H1 (cell line): ENCODE results near the gene RPS13.

Source experiments
- MAFK ChIP-seq: IDR thresholded peaks from 2 replicates; pipeline ENCODE4 v1.6.1; 2012; ENCODE audit warnings: low read depth, mild to moderate bottlenecking, improper control_type of control experiment, low read length
- RBBP5 ChIP-seq: IDR thresholded peaks from 2 replicates; pipeline ENCODE4 v1.7.1; 2012; ENCODE audit warnings: low read depth, mild to moderate bottlenecking, inconsistent platforms, low read length, moderate library complexity, borderline replicate concordance
- TAF1 ChIP-seq: IDR thresholded peaks from 2 replicates; pipeline ENCODE4 v1.6.1; 2011; ENCODE audit warnings: mild to moderate bottlenecking, low read depth, low read length
- TF ChIP-seq, protein P1 (sequence below), 3 experiments: IDR thresholded peaks; 1 replicate in 2 of 3; 2 replicates in 1 of 3; pipeline versions ENCODE4 v1.5.1 to v1.6.1; 2011; ENCODE audit warnings: low read length in 3 of 3, mild to moderate bottlenecking in 3 of 3, inconsistent platforms in 2 of 3, low read depth in 1 of 3, moderate library complexity in 1 of 3; ENCODE audit not compliant: insufficient read depth in 1 of 3; ENCODE audit errors: control extremely low read depth in 1 of 3

DNA sequence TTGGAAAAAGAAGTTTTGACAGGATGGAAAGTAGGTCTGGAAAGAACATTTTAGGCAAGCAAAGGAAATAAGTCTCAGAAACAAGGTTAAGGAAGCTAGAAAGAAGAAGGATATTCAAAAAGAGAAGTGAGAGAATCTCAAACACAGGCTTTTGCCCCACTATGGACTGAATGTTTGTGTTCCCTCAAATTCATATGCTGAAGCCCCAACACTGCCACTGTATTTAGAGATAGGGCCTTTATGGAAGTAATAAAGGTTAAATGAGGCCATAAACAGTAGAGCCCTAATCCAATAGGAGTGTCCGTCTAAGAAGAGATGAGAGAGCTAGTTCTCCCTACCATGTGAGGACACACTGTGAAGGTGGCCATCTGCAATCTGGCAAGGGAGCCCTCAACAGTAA is 20.6 kb upstream of the RPS13 start:
- TF ChIP-seq, protein P1, sequence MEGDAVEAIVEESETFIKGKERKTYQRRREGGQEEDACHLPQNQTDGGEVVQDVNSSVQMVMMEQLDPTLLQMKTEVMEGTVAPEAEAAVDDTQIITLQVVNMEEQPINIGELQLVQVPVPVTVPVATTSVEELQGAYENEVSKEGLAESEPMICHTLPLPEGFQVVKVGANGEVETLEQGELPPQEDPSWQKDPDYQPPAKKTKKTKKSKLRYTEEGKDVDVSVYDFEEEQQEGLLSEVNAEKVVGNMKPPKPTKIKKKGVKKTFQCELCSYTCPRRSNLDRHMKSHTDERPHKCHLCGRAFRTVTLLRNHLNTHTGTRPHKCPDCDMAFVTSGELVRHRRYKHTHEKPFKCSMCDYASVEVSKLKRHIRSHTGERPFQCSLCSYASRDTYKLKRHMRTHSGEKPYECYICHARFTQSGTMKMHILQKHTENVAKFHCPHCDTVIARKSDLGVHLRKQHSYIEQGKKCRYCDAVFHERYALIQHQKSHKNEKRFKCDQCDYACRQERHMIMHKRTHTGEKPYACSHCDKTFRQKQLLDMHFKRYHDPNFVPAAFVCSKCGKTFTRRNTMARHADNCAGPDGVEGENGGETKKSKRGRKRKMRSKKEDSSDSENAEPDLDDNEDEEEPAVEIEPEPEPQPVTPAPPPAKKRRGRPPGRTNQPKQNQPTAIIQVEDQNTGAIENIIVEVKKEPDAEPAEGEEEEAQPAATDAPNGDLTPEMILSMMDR (IDR thresholded peaks at IDR 0.05; ENCODE audit: control extremely low read depth in 1 of 3, insufficient read depth in 1 of 3, low read depth in 1 of 3, low read length in 3 of 3), result no peak
- TF ChIP-seq MAFK (no peak), TAF1 (no peak), RBBP5 (no peak)
